Left kidney (tissue), 2 donors: ENCODE data around the gene TSEN54. TPM values are rescaled to one million over a fixed set of nuclear protein-coding genes. Genes with fewer than 3 reads are reported as not detected.

Experiments used
- DNase-seq: peaks from one replicate; pipeline ENCODE4 v3.0.0-alpha.2; 2013
- polyA plus RNA-seq: library from polyadenylated mRNA; unstranded; fragments of 120-200 nt; gene quantifications from one replicate; pipeline ENCODE4 v1.2.1, GENCODE V29; 2013; ENCODE audit not compliant: insufficient read length

Gene TSEN54
- polyA plus RNA-seq, 1 donor: 53.2 TPM

GRCh38 chr17:75487351-75488070 lies 28.8 kb upstream of the TSEN54 start:
- DNase-seq: no peak

GRCh38 chr17:75488693-75489510 lies 27.4 kb upstream of the TSEN54 start:
- no peak for DNase-seq

GRCh38 chr17:75489511-75489955 lies 26.8 kb upstream of the TSEN54 start:
- DNase-seq: no peak

GRCh38 chr17:75490173-75490743 lies 26.1 kb upstream of the TSEN54 start:
- DNase-seq: no peak

- DNase-seq: no peak
Observed at GRCh38 chr17:75490953-75491649, 25.2 kb upstream of the TSEN54 start.

GRCh38 chr17:75491680-75492079 lies 24.6 kb upstream of the TSEN54 start:
- DNase-seq: no peak

- DNase-seq: no peak
Observed at GRCh38 chr17:75492555-75493168, 23.7 kb upstream of the TSEN54 start.

GRCh38 chr17:75493476-75494129 lies 22.7 kb upstream of the TSEN54 start:
- DNase-seq: no peak

GRCh38 chr17:75494326-75494877 lies 21.9 kb upstream of the TSEN54 start:
- DNase-seq: no peak

GRCh38 chr17:75496005-75496404 lies 20.3 kb upstream of the TSEN54 start:
- no peak for DNase-seq

GRCh38 chr17:75498039-75498725 lies 18.1 kb upstream of the TSEN54 start:
- DNase-seq: no peak

- DNase-seq: no peak
Observed at GRCh38 chr17:75498726-75499213, 17.6 kb upstream of the TSEN54 start.

- no peak for DNase-seq
Observed at GRCh38 chr17:75499313-75500022, 16.9 kb upstream of the TSEN54 start.

GRCh38 chr17:75500419-75501216 lies 15.7 kb upstream of the TSEN54 start:
- no peak for DNase-seq

GRCh38 chr17:75501378-75502071 lies 14.8 kb upstream of the TSEN54 start:
- DNase-seq: no peak

- DNase-seq: no peak
Observed at GRCh38 chr17:75502072-75502720, 14.1 kb upstream of the TSEN54 start.

- no peak for DNase-seq
Observed at GRCh38 chr17:75502721-75503329, 13.5 kb upstream of the TSEN54 start.
